Measurements from ENCODE around the gene TRANK1. TPM values are rescaled to one million over a fixed set of nuclear protein-coding genes. Genes with fewer than 3 reads are reported as not detected.
A peak's percentile ranks its signal among the peaks of the same experiment; 100 is the strongest.

TRANK1 gene
- total RNA-seq, 2 donors from 2014 or later, result 3.6 to 7.8 TPM

DNA sequence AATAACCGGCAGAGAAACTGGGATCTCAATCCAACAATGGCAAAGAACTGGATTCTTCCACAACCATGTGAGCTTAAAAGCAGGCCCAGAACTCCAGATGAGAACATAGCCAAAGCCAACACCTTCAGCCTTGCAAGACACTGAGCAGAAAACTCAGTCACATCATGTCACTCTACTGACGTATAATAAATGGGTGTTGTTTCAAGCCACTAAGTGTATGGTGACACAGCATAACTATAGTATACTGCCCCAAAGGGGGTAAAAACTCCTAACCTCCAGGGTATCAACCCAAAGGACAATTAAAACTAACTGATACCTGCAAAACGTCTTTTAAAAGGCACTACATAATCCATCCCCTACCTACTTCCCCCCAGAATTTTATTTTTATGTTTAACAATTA, 69.5 kb downstream of the TRANK1 start:
- DNase-seq (no peak), ATAC-seq (no peak)
- TF ChIP-seq, protein P1, sequence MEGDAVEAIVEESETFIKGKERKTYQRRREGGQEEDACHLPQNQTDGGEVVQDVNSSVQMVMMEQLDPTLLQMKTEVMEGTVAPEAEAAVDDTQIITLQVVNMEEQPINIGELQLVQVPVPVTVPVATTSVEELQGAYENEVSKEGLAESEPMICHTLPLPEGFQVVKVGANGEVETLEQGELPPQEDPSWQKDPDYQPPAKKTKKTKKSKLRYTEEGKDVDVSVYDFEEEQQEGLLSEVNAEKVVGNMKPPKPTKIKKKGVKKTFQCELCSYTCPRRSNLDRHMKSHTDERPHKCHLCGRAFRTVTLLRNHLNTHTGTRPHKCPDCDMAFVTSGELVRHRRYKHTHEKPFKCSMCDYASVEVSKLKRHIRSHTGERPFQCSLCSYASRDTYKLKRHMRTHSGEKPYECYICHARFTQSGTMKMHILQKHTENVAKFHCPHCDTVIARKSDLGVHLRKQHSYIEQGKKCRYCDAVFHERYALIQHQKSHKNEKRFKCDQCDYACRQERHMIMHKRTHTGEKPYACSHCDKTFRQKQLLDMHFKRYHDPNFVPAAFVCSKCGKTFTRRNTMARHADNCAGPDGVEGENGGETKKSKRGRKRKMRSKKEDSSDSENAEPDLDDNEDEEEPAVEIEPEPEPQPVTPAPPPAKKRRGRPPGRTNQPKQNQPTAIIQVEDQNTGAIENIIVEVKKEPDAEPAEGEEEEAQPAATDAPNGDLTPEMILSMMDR (IDR thresholded peaks at IDR 0.05), result no peak
- no peak for TF ChIP-seq POLR2A (IDR thresholded peaks at IDR 0.05)
- no peaks in the 10 kb centered on the region for H3K9me3 ChIP-seq
- no peaks in the 10 kb centered on the region for H3K27me3 ChIP-seq
- WGBS, 2 donors, result 81 to 83% methylated on average over 3 of the region's 3 CpGs
- H3K4me3 ChIP-seq, result no peak overlapping the region
- no peaks in the 10 kb centered on the region for H3K4me1 ChIP-seq
- H3K36me3 ChIP-seq (replicated peaks in 1 of 2; ENCODE audit: insufficient read depth in 1 of 2, low read depth in 2 of 2), result no peaks in the 10 kb centered on the region
- intact Hi-C loops (cut with DNase I), result no loop called here
- no peak overlapping the region for H3K27ac ChIP-seq

DNA sequence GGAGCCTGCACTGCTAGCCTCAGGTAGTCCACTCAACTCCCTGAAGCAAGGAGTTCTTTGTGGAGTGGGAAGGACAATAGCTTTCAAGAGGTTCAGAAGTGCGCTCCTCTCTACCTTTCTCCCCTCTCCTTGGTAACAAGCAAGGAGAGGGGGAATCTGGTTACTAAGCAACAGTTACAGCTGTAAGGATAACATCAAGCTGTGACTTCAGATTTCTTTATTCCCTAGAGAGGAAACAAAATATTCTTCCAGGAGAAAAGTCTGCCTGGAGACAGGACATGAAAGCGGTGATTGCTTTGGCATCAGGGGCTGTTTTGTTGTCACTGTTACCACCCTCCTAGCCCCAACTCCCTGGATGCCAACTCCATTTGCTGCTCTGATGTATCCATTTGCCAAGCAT, 70.4 kb downstream of the TRANK1 start:
- no peak for TF ChIP-seq POLR2A (IDR thresholded peaks at IDR 0.05)
- TF ChIP-seq, protein P1 (IDR thresholded peaks at IDR 0.05), result no peak
- no peak for DNase-seq
- no peak for ATAC-seq
- Histone ChIP-seq H3K27ac (no peak overlapping the region), H3K36me3 (replicated peaks in 1 of 2; ENCODE audit: insufficient read depth in 1 of 2, low read depth in 2 of 2) (no peaks in the 10 kb centered on the region), H3K4me3 (no peak overlapping the region), H3K9me3 (no peaks in the 10 kb centered on the region), H3K27me3 (no peaks in the 10 kb centered on the region), H3K4me1 (no peaks in the 10 kb centered on the region)
- 92% methylated on average over 2 of the region's 2 CpGs for WGBS, 2 donors
- intact Hi-C loops (cut with DNase I), result no loop called here

DNA sequence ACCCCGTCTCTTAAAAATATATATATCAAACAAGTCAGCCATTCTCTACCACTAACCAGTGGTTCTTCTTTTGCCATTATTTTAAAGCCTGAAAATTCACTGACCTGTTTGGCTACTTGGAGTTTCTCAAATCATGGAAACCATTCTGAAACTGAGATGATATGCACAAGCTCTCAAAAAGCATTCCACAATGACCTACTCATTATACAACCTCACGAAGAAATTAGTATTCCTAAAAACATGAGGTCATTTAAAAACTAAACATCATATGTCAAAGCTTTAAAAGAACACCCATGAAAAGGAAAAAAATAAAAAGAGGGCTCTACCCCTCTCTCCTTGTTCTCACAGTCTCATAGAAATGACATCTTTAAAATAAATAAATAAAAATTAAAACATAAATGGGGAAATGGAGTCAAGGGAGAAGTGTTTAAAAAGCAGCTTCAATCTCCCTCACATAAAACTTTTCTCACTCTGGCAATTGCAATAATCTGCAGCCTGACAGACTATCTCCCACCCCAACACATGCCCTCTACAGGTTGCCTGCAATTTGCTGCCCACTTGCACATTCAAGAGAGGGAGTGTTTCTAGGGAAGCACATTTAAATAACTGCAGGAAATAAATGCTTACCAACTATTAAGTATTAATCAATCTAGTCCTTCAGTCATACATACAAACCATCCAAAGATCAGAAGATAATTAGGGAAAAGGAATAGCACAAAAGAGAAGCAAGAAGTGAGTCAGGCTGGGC, 73.3 kb downstream of the TRANK1 start:
- Histone ChIP-seq H3K4me3 (no peak overlapping the region), H3K36me3 (replicated peaks in 1 of 2; ENCODE audit: insufficient read depth in 1 of 2, low read depth in 2 of 2) (no peaks in the 10 kb centered on the region), H3K27ac (no peak overlapping the region), H3K4me1 (no peaks in the 10 kb centered on the region), H3K9me3 (no peaks in the 10 kb centered on the region), H3K27me3 (no peaks in the 10 kb centered on the region)
- no peak for TF ChIP-seq POLR2A (IDR thresholded peaks at IDR 0.05)
- TF ChIP-seq, protein P1 (IDR thresholded peaks at IDR 0.05), result no peak
- intact Hi-C loops (cut with DNase I), result no loop called here
- DNase-seq, result no peak
- WGBS, 2 donors, result 81 to 83% methylated on average over 2 of the region's 2 CpGs
- no peak for ATAC-seq

DNA sequence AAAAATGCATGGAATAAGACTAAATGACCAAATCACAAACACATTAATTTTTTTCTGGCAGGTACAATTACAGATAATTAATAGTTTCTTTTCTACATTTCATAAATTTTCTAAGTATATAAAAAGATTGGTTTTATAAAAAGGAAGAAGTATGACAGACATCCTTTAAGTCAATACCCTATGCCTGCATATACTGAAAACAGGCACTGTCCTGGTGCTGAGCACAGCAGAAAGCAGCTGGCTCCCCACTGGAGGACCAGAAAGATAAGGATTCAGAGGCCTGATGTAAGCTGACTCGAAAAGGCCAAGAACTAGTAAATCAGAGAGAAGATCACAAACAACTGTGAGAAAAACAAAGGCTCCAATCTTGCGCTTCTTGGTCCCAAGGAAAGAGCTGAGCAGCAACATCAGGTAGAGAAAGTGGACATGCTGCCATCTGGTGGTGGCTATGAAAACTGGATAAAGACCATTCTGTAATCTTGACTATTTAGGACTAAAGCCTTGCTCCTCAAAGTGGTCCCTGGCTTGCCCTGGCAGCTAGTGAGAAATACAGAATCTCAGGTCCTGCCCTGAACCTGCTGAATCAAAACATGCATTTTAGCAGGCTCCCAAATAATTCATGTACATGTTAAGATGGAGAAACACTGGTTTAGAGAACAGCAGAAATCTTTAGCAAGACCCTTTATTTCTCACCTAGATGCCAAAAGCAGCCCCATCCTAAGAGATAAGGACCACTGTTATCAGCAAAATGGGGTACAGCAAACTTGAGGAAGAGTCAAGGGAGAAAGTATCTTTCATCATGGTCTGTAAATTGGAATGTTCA, 76.0 kb downstream of the TRANK1 start:
- Histone ChIP-seq H3K4me1 (no peaks in the 10 kb centered on the region), H3K27me3 (no peaks in the 10 kb centered on the region), H3K27ac (no peak overlapping the region), H3K9me3 (no peaks in the 10 kb centered on the region), H3K4me3 (no peak overlapping the region), H3K36me3 (replicated peaks in 1 of 2; ENCODE audit: insufficient read depth in 1 of 2, low read depth in 2 of 2) (no peaks in the 10 kb centered on the region)
- intact Hi-C loops (cut with DNase I), result loop anchor here (5.0 kb wide), 1 partner anchor 137 kb away; no protein-coding TSS in a partner anchor
- ATAC-seq (peak; percentile 65), DNase-seq (peak; percentile 40 to 56 (median 52))
- TF ChIP-seq, protein P1 (IDR thresholded peaks at IDR 0.05), result peak; percentile 54 to 79 (median 63)
- no peak for TF ChIP-seq POLR2A (IDR thresholded peaks at IDR 0.05)
- WGBS, 2 donors, result 10 to 14% methylated on average over 2 of the region's 2 CpGs
